ENCODE data around the gene RBPMS2. TPM values are rescaled to one million over a fixed set of nuclear protein-coding genes. Genes with fewer than 3 reads are reported as not detected.

RBPMS2 gene
- total and polyA plus RNA-seq, 2 donors (not counting 3 experiments of a cell fraction or from before 2014, with no cell fraction given) = 2.3 to 7.8 TPM

GRCh38 chr15:64746921-64747320 is 28.5 kb downstream of the RBPMS2 start:
- Histone ChIP-seq H3K4me1 (ENCODE audit: control insufficient read depth, extremely low read depth, insufficient read depth, low read length) (no peaks in the 10 kb centered on the region), H3K9me1 (replicated peaks; ENCODE audit: control insufficient read depth, extremely low read depth, insufficient read depth, low read length) (no peaks in the 10 kb centered on the region), H4K20me1 (replicated peaks; ENCODE audit: control insufficient read depth, extremely low read depth, insufficient read depth, low read length) (no peaks in the 10 kb centered on the region), H2AFZ (ENCODE audit: low read depth, low read length) (no peak overlapping the region), H3K9ac (replicated peaks; ENCODE audit: extremely low read depth, insufficient read depth, low read length) (no peak overlapping the region), H3K27me3 (ENCODE audit: control insufficient read depth in 2 of 2, insufficient read depth in 2 of 2, low read length in 2 of 2) (no peaks in the 10 kb centered on the region), H3K4me2 (ENCODE audit: insufficient read depth, low read length) (no peak overlapping the region), H3K27ac (ENCODE audit: insufficient read depth, low read depth, low read length) (no peak overlapping the region), H3K4me3 (replicated peaks in 1 of 3; ENCODE audit: insufficient read depth in 1 of 3, low read depth in 1 of 3, low read length in 3 of 3) (no peak overlapping the region), H3K9me3 (replicated peaks; ENCODE audit: control insufficient read depth, insufficient read depth, low read length) (no peaks in the 10 kb centered on the region), H3K36me3 (ENCODE audit: control insufficient read depth in 2 of 2, extremely low read depth in 1 of 2, insufficient read depth in 2 of 2, low read length in 2 of 2) (no peaks in the 10 kb centered on the region), H3K79me2 (ENCODE audit: control insufficient read depth, insufficient read depth, low read length) (no peaks in the 10 kb centered on the region)
- FAIRE-seq (no peak), DNase-seq (ENCODE audit: low read depth, low spot score) (no peak)
- dilution Hi-C loops (cut with MboI; ENCODE audit: extremely low pct_ligation_motif_present, low sequenced_read_pairs) = no loop called here
- TF ChIP-seq EZH2 (IDR thresholded peaks at IDR 0.05; ENCODE audit: borderline replicate concordance, low read depth, low read length, severe bottlenecking) (no peak), POLR2A (IDR thresholded peaks at IDR 0.05; ENCODE audit: low read depth, low read length) (no peak)
- no TSS peak for BruUV-seq (replicated peaks)
- intact Hi-C loops (cut with micrococcal nuclease) = no loop called here
- ChIA-PET CTCF (interaction anchor here (0.5 to 1.7 kb wide), 3 partner anchors 16 to 161 kb away, joined by 3 to 6 read pairs (median 4); no protein-coding TSS in a partner anchor), POLR2A (interaction anchor here (0.5 kb wide), 1 partner anchor 94 kb away, joined by 4 read pairs; no protein-coding TSS in a partner anchor)

- FAIRE-seq (no peak), DNase-seq (ENCODE audit: low read depth, low spot score) (no peak)
- Histone ChIP-seq H3K27me3 (ENCODE audit: control insufficient read depth in 2 of 2, insufficient read depth in 2 of 2, low read length in 2 of 2) (no peaks in the 10 kb centered on the region), H4K20me1 (replicated peaks; ENCODE audit: control insufficient read depth, extremely low read depth, insufficient read depth, low read length) (no peaks in the 10 kb centered on the region), H2AFZ (ENCODE audit: low read depth, low read length) (no peak overlapping the region), H3K9me3 (replicated peaks; ENCODE audit: control insufficient read depth, insufficient read depth, low read length) (no peaks in the 10 kb centered on the region), H3K4me1 (ENCODE audit: control insufficient read depth, extremely low read depth, insufficient read depth, low read length) (no peaks in the 10 kb centered on the region), H3K9ac (replicated peaks; ENCODE audit: extremely low read depth, insufficient read depth, low read length) (no peak overlapping the region), H3K36me3 (ENCODE audit: control insufficient read depth in 2 of 2, extremely low read depth in 1 of 2, insufficient read depth in 2 of 2, low read length in 2 of 2) (no peaks in the 10 kb centered on the region), H3K79me2 (ENCODE audit: control insufficient read depth, insufficient read depth, low read length) (no peaks in the 10 kb centered on the region), H3K9me1 (replicated peaks; ENCODE audit: control insufficient read depth, extremely low read depth, insufficient read depth, low read length) (no peaks in the 10 kb centered on the region), H3K4me3 (replicated peaks in 1 of 3; ENCODE audit: insufficient read depth in 1 of 3, low read depth in 1 of 3, low read length in 3 of 3) (no peak overlapping the region), H3K4me2 (ENCODE audit: insufficient read depth, low read length) (no peak overlapping the region), H3K27ac (ENCODE audit: insufficient read depth, low read depth, low read length) (no peak overlapping the region)
- TF ChIP-seq GATA2 (IDR thresholded peaks at IDR 0.05; ENCODE audit: insufficient read depth, insufficient read length, low read depth, low read length) = no peak
- TF ChIP-seq EZH2 (IDR thresholded peaks at IDR 0.05; ENCODE audit: borderline replicate concordance, low read depth, low read length, severe bottlenecking) = no peak
- no peak for TF ChIP-seq MYC (IDR thresholded peaks at IDR 0.05; ENCODE audit: low read depth, low read length)
- no peak for TF ChIP-seq POLR2A (IDR thresholded peaks at IDR 0.05; ENCODE audit: low read depth, low read length)
- TF ChIP-seq CTCF (IDR thresholded peaks at IDR 0.05; ENCODE audit: extremely low read depth in 1 of 2, insufficient read depth in 1 of 2, low read depth in 1 of 2, low read length in 2 of 2) = no peak
- TF ChIP-seq JUN (IDR thresholded peaks at IDR 0.05; ENCODE audit: borderline replicate concordance, insufficient read depth, insufficient read length, low read depth) = no peak
- no peak for TF ChIP-seq POLR2AphosphoS5 (IDR thresholded peaks at IDR 0.05; ENCODE audit: insufficient read depth, low read depth, low read length)
- TF ChIP-seq FOS (IDR thresholded peaks at IDR 0.05; ENCODE audit: borderline replicate concordance, insufficient read depth, low read length) = no peak
- no peak for TF ChIP-seq MAX (IDR thresholded peaks at IDR 0.05; ENCODE audit: insufficient read depth, insufficient read length)
- intact Hi-C loops (cut with micrococcal nuclease) = no loop called here
- dilution Hi-C loops (cut with MboI; ENCODE audit: extremely low pct_ligation_motif_present, low sequenced_read_pairs) = no loop called here
- ChIA-PET POLR2A (interaction anchor here (0.5 kb wide), 1 partner anchor 94 kb away, joined by 4 read pairs; no protein-coding TSS in a partner anchor), CTCF (interaction anchor here (1.1 to 2.1 kb wide), 3 partner anchors 15 to 63 kb away, joined by 4 to 6 read pairs (median 5); no protein-coding TSS in a partner anchor)
- BruUV-seq (replicated peaks) = no TSS peak
Observed at GRCh38 chr15:64746356-64746755, 29.0 kb downstream of the RBPMS2 start.

Measured in endothelial cell of umbilical vein (primary cell).